ENCODE measurements around the gene ZNF366.

GRCh38 chr5:72412283-72413055 lies 94.7 kb downstream of the ZNF366 start:
- TF ChIP-seq CTCF (IDR thresholded peaks at IDR 0.05) (no peak), POLR2A (IDR thresholded peaks at IDR 0.05) (no peak)
